ENCODE data around the gene PLA2G1B. TPM values are rescaled to one million over a fixed set of nuclear protein-coding genes. Genes with fewer than 3 reads are reported as not detected.

The PLA2G1B gene
- total and polyA plus RNA-seq, 2 of the 13 experiments (the other 11 are each of a cell fraction or from before 2014, with no cell fraction given): 0.33 to 1.4 TPM

DNA sequence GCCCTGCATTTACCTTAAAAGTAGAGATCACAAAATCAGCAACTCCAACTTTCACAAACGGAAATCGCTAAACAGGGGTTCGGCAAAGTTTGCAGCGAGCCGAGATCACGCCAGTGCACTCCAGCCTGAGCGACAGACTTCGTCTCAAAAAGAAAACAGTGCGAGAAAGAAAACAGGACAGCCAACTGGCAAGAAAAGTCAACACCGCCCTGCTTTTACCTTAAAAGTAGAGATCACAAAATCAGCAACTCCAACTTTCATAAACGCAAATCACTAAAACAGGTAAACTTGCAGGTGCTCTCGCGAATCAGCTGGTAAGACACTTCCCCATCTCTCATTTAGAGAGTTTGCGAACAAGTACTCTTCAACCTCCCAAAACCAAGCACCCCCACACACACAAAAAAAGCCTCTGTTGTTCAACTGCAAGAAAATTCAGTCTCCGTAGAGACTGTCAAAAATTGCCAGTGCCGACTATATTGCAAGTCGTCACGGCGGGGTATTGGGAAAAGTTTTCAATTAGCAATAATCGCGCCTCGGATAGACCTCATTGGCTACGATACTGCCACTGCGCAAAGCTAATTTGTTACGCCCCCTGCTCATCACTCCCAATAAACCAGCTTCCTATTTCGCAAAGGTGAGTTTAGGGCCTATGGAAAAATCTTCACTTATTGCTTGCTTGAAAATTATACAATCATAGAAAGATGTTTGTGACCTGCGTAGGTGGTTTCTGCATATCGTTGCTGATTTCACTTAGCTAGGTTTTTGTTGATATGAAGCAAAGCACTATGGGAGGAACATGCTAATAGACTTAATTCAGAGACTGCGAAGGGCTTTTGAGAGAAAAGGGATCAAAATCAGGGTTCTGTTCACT is 34.7 kb downstream of the PLA2G1B start, which contains the start of gene RNU4-1 (continued):
- TF ChIP-seq, protein P1, sequence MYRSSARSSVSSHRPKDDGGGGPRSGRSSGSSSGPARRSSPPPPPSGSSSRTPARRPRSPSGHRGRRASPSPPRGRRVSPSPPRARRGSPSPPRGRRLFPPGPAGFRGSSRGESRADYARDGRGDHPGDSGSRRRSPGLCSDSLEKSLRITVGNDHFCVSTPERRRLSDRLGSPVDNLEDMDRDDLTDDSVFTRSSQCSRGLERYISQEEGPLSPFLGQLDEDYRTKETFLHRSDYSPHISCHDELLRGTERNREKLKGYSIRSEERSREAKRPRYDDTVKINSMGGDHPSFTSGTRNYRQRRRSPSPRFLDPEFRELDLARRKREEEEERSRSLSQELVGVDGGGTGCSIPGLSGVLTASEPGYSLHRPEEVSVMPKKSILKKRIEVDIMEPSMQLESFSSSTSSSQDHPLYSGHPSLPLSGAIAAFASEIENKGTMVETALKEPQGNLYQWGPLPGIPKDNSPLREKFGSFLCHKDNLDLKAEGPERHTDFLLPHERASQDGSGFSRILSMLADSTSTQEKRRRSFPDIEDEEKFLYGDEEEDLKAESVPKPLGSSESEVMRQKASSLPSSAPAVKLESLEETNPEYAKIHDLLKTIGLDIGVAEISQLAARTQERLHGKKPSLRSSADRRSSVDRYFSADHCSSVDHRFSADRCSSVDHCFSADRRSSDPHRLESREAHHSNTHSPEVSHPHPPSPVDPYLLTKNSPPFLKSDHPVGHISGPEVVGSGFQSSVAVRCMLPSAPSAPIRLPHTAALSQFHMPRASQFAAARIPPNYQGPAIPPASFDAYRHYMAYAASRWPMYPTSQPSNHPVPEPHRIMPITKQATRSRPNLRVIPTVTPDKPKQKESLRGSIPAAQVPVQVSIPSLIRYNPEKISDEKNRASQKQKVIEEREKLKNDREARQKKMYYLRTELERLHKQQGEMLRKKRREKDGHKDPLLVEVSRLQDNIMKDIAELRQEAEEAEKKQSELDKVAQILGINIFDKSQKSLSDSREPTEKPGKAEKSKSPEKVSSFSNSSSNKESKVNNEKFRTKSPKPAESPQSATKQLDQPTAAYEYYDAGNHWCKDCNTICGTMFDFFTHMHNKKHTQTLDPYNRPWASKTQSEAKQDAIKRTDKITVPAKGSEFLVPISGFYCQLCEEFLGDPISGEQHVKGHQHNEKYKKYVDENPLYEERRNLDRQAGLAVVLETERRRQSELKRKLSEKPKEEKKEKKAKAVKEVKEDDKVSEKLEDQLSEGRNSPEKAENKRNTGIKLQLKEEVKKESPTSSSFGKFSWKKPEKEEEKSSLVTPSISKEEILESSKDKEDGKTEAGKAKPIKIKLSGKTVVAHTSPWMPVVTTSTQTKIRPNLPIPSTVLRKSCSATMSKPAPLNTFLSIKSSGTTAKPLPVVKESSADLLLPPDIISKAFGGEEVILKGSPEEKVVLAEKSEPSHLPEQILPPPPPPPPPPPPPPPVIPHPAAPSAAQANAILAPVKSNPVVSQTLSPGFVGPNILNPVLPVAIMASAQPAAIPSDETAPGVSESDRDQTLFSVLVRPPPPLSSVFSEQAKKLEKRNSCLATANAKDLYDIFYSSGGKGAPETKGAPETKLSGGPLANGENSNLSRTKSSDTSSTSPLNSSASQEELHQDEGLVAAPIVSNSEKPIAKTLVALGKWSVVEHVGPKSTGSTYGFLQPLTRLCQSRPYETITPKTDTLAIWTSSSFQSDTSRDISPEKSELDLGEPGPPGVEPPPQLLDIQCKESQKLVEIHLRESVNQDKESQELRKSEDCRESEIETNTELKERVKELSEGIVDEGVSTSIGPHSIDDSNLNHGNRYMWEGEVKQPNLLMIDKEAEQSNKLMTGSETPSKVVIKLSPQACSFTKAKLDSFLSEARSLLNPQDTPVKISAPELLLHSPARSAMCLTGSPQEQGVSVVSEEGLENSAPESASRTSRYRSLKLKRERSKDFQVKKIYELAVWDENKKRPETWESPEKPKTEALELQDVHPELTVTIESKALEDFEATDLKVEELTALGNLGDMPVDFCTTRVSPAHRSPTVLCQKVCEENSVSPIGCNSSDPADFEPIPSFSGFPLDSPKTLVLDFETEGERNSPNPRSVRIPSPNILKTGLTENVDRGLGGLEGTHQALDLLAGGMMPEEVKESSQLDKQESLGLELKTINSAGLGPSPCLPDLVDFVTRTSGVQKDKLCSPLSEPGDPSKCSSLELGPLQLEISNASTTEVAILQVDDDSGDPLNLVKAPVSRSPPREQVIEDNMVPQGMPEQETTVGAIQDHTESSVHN (CRISPR knock-in tag; IDR thresholded peaks at IDR 0.05): no peak
- TF ChIP-seq ZNF432 (CRISPR knock-in tag; IDR thresholded peaks at IDR 0.05; ENCODE audit: borderline replicate concordance) (no peak), KDM5B (CRISPR knock-in tag; IDR thresholded peaks at IDR 0.05; ENCODE audit: borderline replicate concordance) (no peak), ZNF556 (CRISPR knock-in tag; IDR thresholded peaks at IDR 0.05; ENCODE audit: borderline replicate concordance) (no peak; the same call in 1 of the 2 replicates), MAFK (conservative IDR thresholded peaks at IDR 0.05 in 1 of 2, IDR thresholded peaks at IDR 0.05 in 1 of 2; ENCODE audit: low read length in 2 of 2) (no peak), REPIN1 (CRISPR knock-in tag; IDR thresholded peaks at IDR 0.05; ENCODE audit: borderline replicate concordance, low read depth) (peak; percentile 82; the same call in 1 of the 2 replicates), ZMYM2 (CRISPR knock-in tag; IDR thresholded peaks at IDR 0.05) (no peak), ZIK1 (CRISPR knock-in tag; IDR thresholded peaks at IDR 0.05; ENCODE audit: borderline replicate concordance, low read depth) (no peak), SKI (IDR thresholded peaks at IDR 0.05; ENCODE audit: partially characterized antibody) (peak; percentile 18), MEF2D (CRISPR knock-in tag; IDR thresholded peaks at IDR 0.05) (no peak; the same call in 1 of the 2 replicates), ZNF615 (CRISPR knock-in tag; IDR thresholded peaks at IDR 0.05; ENCODE audit: borderline replicate concordance) (no peak), RFX3 (CRISPR knock-in tag; IDR thresholded peaks at IDR 0.05) (no peak), ADNP (CRISPR knock-in tag; IDR thresholded peaks at IDR 0.05) (no peak), NFATC3 (CRISPR knock-in tag; IDR thresholded peaks at IDR 0.05) (no peak), MED1 (CRISPR knock-in tag; IDR thresholded peaks at IDR 0.05) (peak; percentile 99)
- TF ChIP-seq, protein P2, sequence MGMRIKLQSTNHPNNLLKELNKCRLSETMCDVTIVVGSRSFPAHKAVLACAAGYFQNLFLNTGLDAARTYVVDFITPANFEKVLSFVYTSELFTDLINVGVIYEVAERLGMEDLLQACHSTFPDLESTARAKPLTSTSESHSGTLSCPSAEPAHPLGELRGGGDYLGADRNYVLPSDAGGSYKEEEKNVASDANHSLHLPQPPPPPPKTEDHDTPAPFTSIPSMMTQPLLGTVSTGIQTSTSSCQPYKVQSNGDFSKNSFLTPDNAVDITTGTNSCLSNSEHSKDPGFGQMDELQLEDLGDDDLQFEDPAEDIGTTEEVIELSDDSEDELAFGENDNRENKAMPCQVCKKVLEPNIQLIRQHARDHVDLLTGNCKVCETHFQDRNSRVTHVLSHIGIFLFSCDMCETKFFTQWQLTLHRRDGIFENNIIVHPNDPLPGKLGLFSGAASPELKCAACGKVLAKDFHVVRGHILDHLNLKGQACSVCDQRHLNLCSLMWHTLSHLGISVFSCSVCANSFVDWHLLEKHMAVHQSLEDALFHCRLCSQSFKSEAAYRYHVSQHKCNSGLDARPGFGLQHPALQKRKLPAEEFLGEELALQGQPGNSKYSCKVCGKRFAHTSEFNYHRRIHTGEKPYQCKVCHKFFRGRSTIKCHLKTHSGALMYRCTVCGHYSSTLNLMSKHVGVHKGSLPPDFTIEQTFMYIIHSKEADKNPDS (CRISPR knock-in tag; IDR thresholded peaks at IDR 0.05): no peak
- TF ChIP-seq, protein P3, sequence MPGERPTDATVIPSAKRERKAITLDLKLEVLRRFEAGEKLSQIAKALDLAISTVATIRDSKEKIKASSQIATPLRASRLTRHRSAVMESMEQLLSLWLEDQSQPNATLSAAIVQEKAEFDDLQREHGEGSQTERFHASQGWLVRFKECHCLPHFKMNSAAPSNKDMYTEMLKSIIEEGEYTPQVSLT (CRISPR knock-in tag; IDR thresholded peaks at IDR 0.05; ENCODE audit: borderline replicate concordance, low read depth): no peak
- TF ChIP-seq, protein P4, sequence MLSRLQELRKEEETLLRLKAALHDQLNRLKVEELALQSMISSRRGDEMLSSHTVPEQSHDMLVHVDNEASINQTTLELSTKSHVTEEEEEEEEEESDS (CRISPR knock-in tag; IDR thresholded peaks at IDR 0.05; ENCODE audit: borderline replicate concordance): peak; percentile 100
